Panc1 (cell line): ENCODE results near the gene CATSPER3. TPM values are rescaled to one million over a fixed set of nuclear protein-coding genes. Genes with fewer than 3 reads are reported as not detected.

Source experiments
- ATAC-seq: fragments of 200-7000 bp; cut with Tn5 transposase; 2 replicates; pipeline ENCODE4 v1.9.1; 2020; ENCODE audit warnings: mild to moderate bottlenecking, moderate library complexity
- Bru-seq: library from RNA; stranded (reverse); fragments of 400-500 nt; gene quantifications from one replicate; lab custom pipeline; 2021; lab: Mats Ljungman, UMichigan
- BruChase-seq, 2 experiments: library from RNA; stranded (reverse); fragments of 400-500 nt; gene quantifications; one replicate each; lab custom pipeline; 2021; lab: Mats Ljungman, UMichigan
- BruUV-seq: library from RNA; stranded (reverse); fragments of 400-500 nt; replicated peaks from 2 replicates; lab custom pipeline; 2021; lab: Mats Ljungman, UMichigan
- CTCF ChIA-PET: fragments of 300-600 bp; sonication (Branson Sonifier 250); formaldehyde crosslinking; loops from one replicate; lab custom pipeline; 2022; ENCODE audit warnings: antibody characterized with exemption; lab: Charles Lee
- POLR2A ChIA-PET: fragments of 300-600 bp; sonication (Branson Sonifier 250); formaldehyde crosslinking; loops from one replicate; lab custom pipeline; 2022; ENCODE audit warnings: antibody characterized with exemption; lab: Charles Lee
- DNase-seq: peaks from one replicate; pipeline ENCODE4 v3.0.0-alpha.2; 2010; ENCODE audit warnings: low read depth, low spot score
- H3K27ac ChIP-seq: 2 replicates; pipeline ENCODE4 v1.5.1; 2011; ENCODE audit warnings: mild to moderate bottlenecking, low read length, inconsistent platforms
- H3K27me3 ChIP-seq: fragments of 200-500 bp; sonication (Bioruptor generic); 2 replicates; pipeline ENCODE4 v1.6.0; 2014; ENCODE audit warnings: low read length, inconsistent platforms; ENCODE audit not compliant: control insufficient read depth, insufficient read depth
- H3K36me3 ChIP-seq: fragments of 200-500 bp; sonication (Bioruptor generic); 2 replicates; pipeline ENCODE4 v1.5.1; 2014; ENCODE audit warnings: inconsistent platforms, mild to moderate bottlenecking, low read length, moderate library complexity; ENCODE audit not compliant: control insufficient read depth, insufficient read depth
- H3K4me1 ChIP-seq: 2 replicates; pipeline ENCODE4 v1.5.1; 2011; ENCODE audit warnings: inconsistent platforms, mild to moderate bottlenecking, low read length, moderate library complexity; ENCODE audit not compliant: control insufficient read depth, insufficient read depth
- H3K4me3 ChIP-seq, 2 experiments: 2 replicates each; pipeline ENCODE4 v1.5.1; 2011 to 2012; ENCODE audit warnings: low read depth in 2 of 2, low read length in 2 of 2, mild to moderate bottlenecking in 2 of 2, inconsistent platforms in 1 of 2, moderate library complexity in 1 of 2
- H3K9me3 ChIP-seq: fragments of 200-500 bp; sonication (Bioruptor generic); 2 replicates; pipeline ENCODE4 v1.5.1; 2014; ENCODE audit warnings: low read depth, mild to moderate bottlenecking, inconsistent platforms, low read length, moderate library complexity; ENCODE audit not compliant: control insufficient read depth, insufficient read depth
- CTCF ChIP-seq: fragments of 450-650 bp; IDR thresholded peaks from 2 replicates; pipeline ENCODE4 v1.5.1; 2017; ENCODE audit warnings: mild to moderate bottlenecking
- POLR2AphosphoS5 ChIP-seq: IDR thresholded peaks from 2 replicates; pipeline ENCODE4 v1.6.1; 2012; ENCODE audit warnings: mild to moderate bottlenecking, low read depth, low read length, moderate library complexity
- REST ChIP-seq, 2 experiments: IDR thresholded peaks; 2 replicates each; pipeline ENCODE4 v1.6.1; 2011 to 2012; ENCODE audit warnings: low read depth in 2 of 2, control low read depth in 1 of 2, low read length in 1 of 2, mild to moderate bottlenecking in 1 of 2, moderate library complexity in 1 of 2; ENCODE audit not compliant: insufficient read depth in 1 of 2
- SIN3A ChIP-seq: IDR thresholded peaks from 2 replicates; pipeline ENCODE4 v1.6.1; 2012; ENCODE audit warnings: low read depth, mild to moderate bottlenecking, low read length, moderate library complexity, borderline replicate concordance; ENCODE audit not compliant: insufficient read depth
- TCF7L2 ChIP-seq: IDR thresholded peaks from 2 replicates; pipeline ENCODE4 v1.6.1; 2011; ENCODE audit warnings: mild to moderate bottlenecking, low read depth, low read length, inconsistent platforms
- in situ Hi-C: cut with HindIII; loops from 2 replicates; pipeline ENCODE4 v1.10.0; 2016; ENCODE audit warnings: low sequenced_read_pairs, low pct_unique_long_range_greater_than_20kb
- intact Hi-C: fragments of 100-400 bp; cut with micrococcal nuclease; formaldehyde crosslinking; loops from one replicate; pipeline ENCODE4 v1.10.0; 2022; ENCODE audit not compliant: unreplicated experiment
- long read RNA-seq: library from polyadenylated mRNA; unstranded; transcript quantifications from one replicate; pipeline ENCODE4 v2.0.0, GENCODE V29; 2021; ENCODE audit not compliant: unreplicated experiment
- polyA plus RNA-seq: library from polyadenylated mRNA; unstranded; fragments of >200 nt; gene quantifications from one replicate; pipeline ENCODE4 v1.2.1, GENCODE V29; 2012; ENCODE audit warnings: missing spikeins; ENCODE audit not compliant: insufficient read length
- total RNA-seq: library from RNA; stranded (reverse); gene quantifications from one replicate; pipeline ENCODE4 v1.2.1, GENCODE V29; 2021; ENCODE audit not compliant: unreplicated experiment

Gene CATSPER3
- total RNA-seq (0.69 TPM), Bru-seq, nascent RNA (percentile 52 among the genes with signal in this experiment), BruChase-seq, experiment 1, labeled RNA remaining after a 2-hour chase (percentile 64 among the genes with signal in this experiment), BruChase-seq, experiment 2, labeled RNA remaining after a 6-hour chase (percentile 56 among the genes with signal in this experiment)
- 0.30 TPM for polyA plus RNA-seq
- long read RNA-seq, partial matches to known transcripts = 0 of 3 reads
- long read RNA-seq, other reads (novel, unspliced or antisense) = 3 of 3 reads

GRCh38 chr5:134967607-134968006 is at the start of gene CATSPER3:
CATSPER3 (plus strand) TSS chr5:134967907; CDS start chr5:134967992, 85 bp downstream.
- Histone ChIP-seq H3K4me3 (no peak within 1 kb of the TSS), H3K27ac (no peak within 1 kb of the TSS), H3K9me3 (no peaks in the 10 kb centered on the region), H3K27me3 (no peaks in the 10 kb centered on the region), H3K36me3 (peaks cover 3% of the 10 kb centered on the region; the same call in 1 of the 2 replicates), H3K4me1 (no peaks in the 10 kb centered on the region)
- no peak for ATAC-seq
- ChIA-PET POLR2A (no interaction called here), CTCF (no interaction called here)
- no TSS peak for BruUV-seq
- intact Hi-C loops (no loop called here), in situ Hi-C loops (no loop called here)
- DNase-seq = no peak
- no peak for TF ChIP-seq POLR2AphosphoS5
- no peak for TF ChIP-seq CTCF
- no peak for TF ChIP-seq SIN3A
- TF ChIP-seq TCF7L2 = no peak
- TF ChIP-seq REST (IDR thresholded peaks at IDR 0.05; ENCODE audit: insufficient read depth in 1 of 2, low read depth in 2 of 2, low read length in 1 of 2) = no peak

- no peaks in the 10 kb centered on the region for H3K9me3 ChIP-seq
- no peak for TF ChIP-seq SIN3A
- no peak for TF ChIP-seq CTCF
- TF ChIP-seq TCF7L2 = no peak
- ChIA-PET CTCF (interaction anchor here (1.6 kb wide), 1 partner anchor 272 kb away, joined by 3 read pairs; no protein-coding TSS in a partner anchor), POLR2A (no interaction called here)
- no peaks in the 10 kb centered on the region; the same call in 1 of the 2 replicates for H3K36me3 ChIP-seq
- no peaks in the 10 kb centered on the region for H3K4me1 ChIP-seq
- no peak overlapping the region for H3K4me3 ChIP-seq
- H3K27me3 ChIP-seq = no peaks in the 10 kb centered on the region
- in situ Hi-C loops = no loop called here
- ATAC-seq (no peak), DNase-seq (no peak)
- intact Hi-C loops = loop anchor here (5.0 kb wide), 1 partner anchor 273 kb away; no protein-coding TSS in a partner anchor
- no peak overlapping the region for H3K27ac ChIP-seq
- BruUV-seq = TSS peak; percentile 18
These were observed 48.8 kb upstream of the CATSPER3 start for GRCh38 chr5:134918861-134919260.
